HEK293 (cell line): Measurements from ENCODE around the gene SLIT1.

ENCODE experiments used
- CTCF ChIA-PET: fragments of 350-600 bp; formaldehyde crosslinking; extraction: SDS; loops from one replicate; lab custom pipeline; 2021; ENCODE audit warnings: antibody characterized with exemption; lab: Yijun Ruan, JAX
- POLR2A ChIA-PET: fragments of 300-600 bp; formaldehyde crosslinking; extraction: SDS; loops from one replicate; lab custom pipeline; 2020; ENCODE audit warnings: antibody characterized with exemption, inconsistent platforms; lab: Yijun Ruan, JAX
- H3K27ac ChIP-seq: fragments of 200-500 bp; sonication (Bioruptor generic); 2 replicates; pipeline ENCODE4 v1.5.1; 2014; ENCODE audit warnings: low read depth, low read length, control low read depth, inconsistent platforms; ENCODE audit errors: extremely low read depth
- H3K36me3 ChIP-seq, 2 experiments: fragments of 200-500 bp in 1 of 2; sonication (Bioruptor generic) in 1 of 2; 1 replicate in 1 of 2; 2 replicates in 1 of 2; pipeline ENCODE4 v1.5.1; 2014 to 2017; ENCODE audit warnings: inconsistent platforms in 2 of 2, low read length in 2 of 2; ENCODE audit not compliant: control insufficient read depth in 2 of 2, insufficient read depth in 1 of 2
- H3K4me1 ChIP-seq: fragments of 200-500 bp; sonication (Bioruptor generic); 2 replicates; pipeline ENCODE4 v1.5.1; 2014; ENCODE audit warnings: mild to moderate bottlenecking, low read length, inconsistent platforms; ENCODE audit not compliant: control insufficient read depth, insufficient read depth
- H3K4me3 ChIP-seq: 2 replicates; pipeline ENCODE4 v1.5.1; 2011; ENCODE audit warnings: low read depth, mild to moderate bottlenecking, control low read depth, low read length, moderate library complexity
- H3K9me3 ChIP-seq: fragments of 200-500 bp; sonication (Bioruptor generic); 2 replicates; pipeline ENCODE4 v1.5.1; 2014; ENCODE audit warnings: low read depth, low read length, inconsistent platforms; ENCODE audit not compliant: control insufficient read depth, insufficient read depth
- EGR2 ChIP-seq: fragments of 450-650 bp; formaldehyde crosslinking; IDR thresholded peaks from 2 replicates; pipeline ENCODE4 v1.5.1; 2016; ENCODE audit warnings: low read depth, missing biosample characterization, missing genetic modification characterization
- KLF9 ChIP-seq: fragments of 450-650 bp; formaldehyde crosslinking; IDR thresholded peaks from 2 replicates; pipeline ENCODE4 v1.5.1; 2016; ENCODE audit warnings: missing biosample characterization, missing genetic modification characterization, low read depth
- MZF1 ChIP-seq: fragments of 450-650 bp; formaldehyde crosslinking; IDR thresholded peaks from 2 replicates; pipeline ENCODE4 v1.5.1; 2017; ENCODE audit warnings: missing biosample characterization, missing genetic modification characterization, borderline replicate concordance
- SALL2 ChIP-seq: fragments of 450-650 bp; formaldehyde crosslinking; IDR thresholded peaks from 2 replicates; pipeline ENCODE4 v1.5.0; 2017; ENCODE audit warnings: missing biosample characterization, mild to moderate bottlenecking, missing genetic modification characterization, borderline replicate concordance
- ZBTB1 ChIP-seq: fragments of 450-650 bp; formaldehyde crosslinking; IDR thresholded peaks from 2 replicates; pipeline ENCODE4 v1.5.1; 2016; ENCODE audit warnings: missing biosample characterization, missing genetic modification characterization
- ZBTB17 ChIP-seq: fragments of 450-650 bp; formaldehyde crosslinking; IDR thresholded peaks from 2 replicates; pipeline ENCODE4 v1.5.1; 2016; ENCODE audit warnings: missing biosample characterization, missing genetic modification characterization
- ZNF223 ChIP-seq: fragments of 450-650 bp; formaldehyde crosslinking; IDR thresholded peaks from 2 replicates; pipeline ENCODE4 v1.5.1; 2016; ENCODE audit warnings: missing biosample characterization, missing genetic modification characterization
- ZNF404 ChIP-seq: fragments of 450-650 bp; formaldehyde crosslinking; IDR thresholded peaks from 2 replicates; pipeline ENCODE4 v1.5.1; 2017; ENCODE audit warnings: missing biosample characterization, missing genetic modification characterization
- ZNF510 ChIP-seq: fragments of 450-650 bp; formaldehyde crosslinking; IDR thresholded peaks from 2 replicates; pipeline ENCODE4 v1.5.1; 2018; ENCODE audit warnings: mild to moderate bottlenecking, missing genetic modification characterization, missing biosample characterization; ENCODE audit not compliant: insufficient replicate concordance
- ZNF558 ChIP-seq: fragments of 450-650 bp; formaldehyde crosslinking; IDR thresholded peaks from 2 replicates; pipeline ENCODE4 v1.5.1; 2016; ENCODE audit warnings: missing biosample characterization, missing genetic modification characterization
- ZSCAN23 ChIP-seq: fragments of 450-650 bp; formaldehyde crosslinking; IDR thresholded peaks from 2 replicates; pipeline ENCODE4 v1.5.1; 2016; ENCODE audit warnings: missing biosample characterization, missing genetic modification characterization
- ZSCAN30 ChIP-seq: fragments of 450-650 bp; IDR thresholded peaks from 2 replicates; pipeline ENCODE4 v1.5.1; 2018; ENCODE audit warnings: missing biosample characterization, mild to moderate bottlenecking, missing genetic modification characterization, moderate library complexity
- TF ChIP-seq, protein P1 (sequence below): fragments of 450-650 bp; formaldehyde crosslinking; IDR thresholded peaks from 2 replicates; pipeline ENCODE4 v1.5.1; 2017; ENCODE audit warnings: missing biosample characterization, missing genetic modification characterization
- TF ChIP-seq, protein P2 (sequence below): fragments of 450-650 bp; formaldehyde crosslinking; IDR thresholded peaks from 2 replicates; pipeline ENCODE4 v1.5.1; 2016; ENCODE audit warnings: missing biosample characterization, missing genetic modification characterization
- TF ChIP-seq, protein P3 (sequence below): fragments of 450-650 bp; formaldehyde crosslinking; IDR thresholded peaks from 2 replicates; pipeline ENCODE4 v1.5.1; 2016; ENCODE audit warnings: missing biosample characterization, missing genetic modification characterization

SLIT1 gene

DNA sequence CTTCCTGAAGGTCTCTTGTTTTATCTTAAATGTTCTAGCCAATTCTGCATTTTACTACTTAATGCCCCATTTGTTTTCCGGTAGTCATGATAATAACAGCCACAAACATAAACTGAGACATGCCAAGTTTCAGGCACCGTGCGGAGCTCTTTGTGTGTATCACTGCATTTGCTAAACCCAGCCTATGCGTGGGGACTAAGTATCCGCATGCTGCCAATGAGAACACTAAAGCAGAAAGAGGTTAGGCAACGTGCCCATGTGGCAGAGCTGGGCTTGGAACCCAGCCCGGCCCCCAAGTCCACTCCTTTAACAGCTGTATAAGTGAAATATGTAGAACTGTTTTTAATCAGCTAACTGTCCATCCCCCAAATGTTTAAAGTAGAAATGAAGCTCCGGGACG lies 54.1 kb downstream of the SLIT1 start (continued):
- TF ChIP-seq, protein P1, sequence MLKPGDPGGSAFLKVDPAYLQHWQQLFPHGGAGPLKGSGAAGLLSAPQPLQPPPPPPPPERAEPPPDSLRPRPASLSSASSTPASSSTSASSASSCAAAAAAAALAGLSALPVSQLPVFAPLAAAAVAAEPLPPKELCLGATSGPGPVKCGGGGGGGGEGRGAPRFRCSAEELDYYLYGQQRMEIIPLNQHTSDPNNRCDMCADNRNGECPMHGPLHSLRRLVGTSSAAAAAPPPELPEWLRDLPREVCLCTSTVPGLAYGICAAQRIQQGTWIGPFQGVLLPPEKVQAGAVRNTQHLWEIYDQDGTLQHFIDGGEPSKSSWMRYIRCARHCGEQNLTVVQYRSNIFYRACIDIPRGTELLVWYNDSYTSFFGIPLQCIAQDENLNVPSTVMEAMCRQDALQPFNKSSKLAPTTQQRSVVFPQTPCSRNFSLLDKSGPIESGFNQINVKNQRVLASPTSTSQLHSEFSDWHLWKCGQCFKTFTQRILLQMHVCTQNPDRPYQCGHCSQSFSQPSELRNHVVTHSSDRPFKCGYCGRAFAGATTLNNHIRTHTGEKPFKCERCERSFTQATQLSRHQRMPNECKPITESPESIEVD (tag by site-specific recombination), result no peak
- TF ChIP-seq ZNF223 (tag by site-specific recombination) (no peak), ZBTB1 (tag by site-specific recombination) (no peak), ZNF404 (tag by site-specific recombination) (no peak), MZF1 (tag by site-specific recombination) (no peak)
- TF ChIP-seq, protein P2, sequence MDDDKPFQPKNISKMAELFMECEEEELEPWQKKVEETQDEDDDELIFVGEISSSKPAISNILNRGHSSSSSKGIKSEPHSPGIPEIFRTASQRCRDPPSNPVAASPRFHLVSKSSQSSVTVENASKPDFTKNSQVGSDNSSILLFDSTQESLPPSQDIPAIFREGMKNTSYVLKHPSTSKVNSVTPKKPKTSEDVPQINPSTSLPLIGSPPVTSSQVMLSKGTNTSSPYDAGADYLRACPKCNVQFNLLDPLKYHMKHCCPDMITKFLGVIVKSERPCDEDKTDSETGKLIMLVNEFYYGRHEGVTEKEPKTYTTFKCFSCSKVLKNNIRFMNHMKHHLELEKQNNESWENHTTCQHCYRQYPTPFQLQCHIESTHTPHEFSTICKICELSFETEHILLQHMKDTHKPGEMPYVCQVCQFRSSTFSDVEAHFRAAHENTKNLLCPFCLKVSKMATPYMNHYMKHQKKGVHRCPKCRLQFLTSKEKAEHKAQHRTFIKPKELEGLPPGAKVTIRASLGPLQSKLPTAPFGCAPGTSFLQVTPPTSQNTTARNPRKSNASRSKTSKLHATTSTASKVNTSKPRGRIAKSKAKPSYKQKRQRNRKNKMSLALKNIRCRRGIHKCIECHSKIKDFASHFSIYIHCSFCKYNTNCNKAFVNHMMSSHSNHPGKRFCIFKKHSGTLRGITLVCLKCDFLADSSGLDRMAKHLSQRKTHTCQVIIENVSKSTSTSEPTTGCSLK (tag by site-specific recombination), result no peak

DNA sequence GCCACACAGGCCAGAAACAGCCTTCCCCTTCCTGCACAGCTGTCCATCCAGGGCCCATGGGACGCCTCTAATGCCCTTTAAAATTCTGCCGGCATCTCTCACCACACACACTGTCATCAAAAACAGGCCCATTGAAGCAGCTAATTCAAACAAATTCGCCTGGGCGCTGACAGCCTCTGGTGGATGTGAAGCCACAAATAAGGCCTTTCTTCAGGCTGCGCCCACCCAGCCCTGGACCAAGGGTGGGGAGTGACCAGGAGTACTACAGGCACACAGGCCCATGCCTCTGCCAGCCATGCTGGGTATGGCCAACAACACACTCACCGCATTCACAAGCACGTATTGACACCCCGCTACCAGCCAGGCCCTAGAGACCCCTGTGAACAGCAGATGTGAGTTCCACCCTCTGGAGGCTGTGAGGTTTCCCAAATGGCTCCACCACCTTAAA lies 54.6 kb downstream of the SLIT1 start:
- TF ChIP-seq SALL2 (tag by site-specific recombination), result no peak
- TF ChIP-seq ZSCAN23 (tag by site-specific recombination), result no peak
- Histone ChIP-seq H3K4me1 (no peaks in the 10 kb centered on the region), H3K9me3 (no peaks in the 10 kb centered on the region), H3K27ac (no peak overlapping the region), H3K4me3 (no peak overlapping the region), H3K36me3 (no peaks in the 10 kb centered on the region)
- POLR2A ChIA-PET, result no interaction called here
- CTCF ChIA-PET, result interaction anchor here (0.6 kb wide), 1 partner anchor 64 kb away, joined by 3 read pairs; no protein-coding TSS in a partner anchor

DNA sequence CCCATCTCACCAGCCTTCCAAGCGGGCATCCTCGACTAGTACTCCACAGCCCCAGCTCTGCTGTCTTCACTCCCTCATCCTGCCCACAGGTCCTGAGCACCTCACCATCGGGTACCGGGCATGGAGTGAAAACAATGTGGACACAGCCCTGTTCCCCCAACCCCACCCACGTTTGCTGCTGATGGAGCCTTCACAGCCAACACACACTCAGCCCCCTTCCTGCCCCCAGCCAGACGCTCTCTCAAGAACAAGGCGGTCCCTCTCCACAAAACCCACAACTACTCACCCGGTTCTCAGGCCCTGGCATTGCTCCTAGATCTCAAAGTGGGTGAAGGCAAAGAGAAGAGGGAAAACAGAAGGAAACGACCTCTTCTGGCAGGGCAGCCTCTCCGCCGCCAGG lies 56.1 kb downstream of the SLIT1 start:
- TF ChIP-seq ZNF558 (tag by site-specific recombination) (no peak), EGR2 (tag by site-specific recombination) (0 out of 2 replicates have a peak, but pooled peaks have one; percentile 16), ZSCAN30 (tag by site-specific recombination) (no peak)
- TF ChIP-seq, all 188 proteins: peak for 1
- ChIA-PET POLR2A (no interaction called here), CTCF (interaction anchor here (1.0 kb wide), 1 partner anchor 13 kb away, joined by 3 read pairs; no protein-coding TSS in a partner anchor)
- Histone ChIP-seq H3K27ac (no peak overlapping the region), H3K36me3 (no peaks in the 10 kb centered on the region), H3K9me3 (no peaks in the 10 kb centered on the region), H3K4me3 (no peak overlapping the region), H3K4me1 (no peaks in the 10 kb centered on the region)

DNA sequence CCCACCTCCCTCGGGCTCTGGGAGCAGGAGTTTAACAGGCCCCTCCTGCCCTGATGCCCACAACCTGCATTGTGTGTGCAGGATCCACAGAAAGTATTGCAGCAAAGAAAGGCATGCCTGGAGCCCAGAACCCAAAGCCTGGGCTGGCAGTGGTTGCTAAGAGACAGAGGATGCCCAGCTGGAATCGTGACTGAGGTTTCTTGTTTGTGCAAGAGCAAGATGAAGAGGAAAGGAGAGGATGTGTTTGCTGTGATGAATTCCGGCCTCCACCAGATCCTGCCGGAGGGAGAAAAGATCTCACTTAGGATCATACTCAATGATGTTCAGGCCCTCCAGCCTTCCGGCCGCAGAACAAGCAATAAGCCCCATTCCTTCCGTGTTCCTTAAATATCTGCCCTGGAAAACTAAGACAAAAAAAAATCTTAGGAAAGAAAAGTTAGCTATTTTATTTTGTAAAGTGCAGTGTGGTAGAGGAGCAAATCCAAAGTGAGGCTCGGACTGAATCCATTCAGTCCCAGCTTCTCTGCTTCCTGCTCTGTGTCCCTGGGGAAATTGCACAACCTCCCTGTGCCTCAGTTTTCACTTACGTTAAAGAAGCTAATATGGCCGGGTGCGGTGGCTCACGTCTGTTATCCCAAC lies 57.1 kb downstream of the SLIT1 start:
- H3K4me3 ChIP-seq, result no peak overlapping the region
- ChIA-PET CTCF (interaction anchor here (1.0 to 1.2 kb wide), 3 partner anchors 12 to 82 kb away, joined by 3 to 4 read pairs (median 3); no protein-coding TSS in a partner anchor), POLR2A (no interaction called here)
- no peaks in the 10 kb centered on the region for H3K36me3 ChIP-seq
- H3K9me3 ChIP-seq, result no peaks in the 10 kb centered on the region
- no peaks in the 10 kb centered on the region for H3K4me1 ChIP-seq
- TF ChIP-seq, protein P3, sequence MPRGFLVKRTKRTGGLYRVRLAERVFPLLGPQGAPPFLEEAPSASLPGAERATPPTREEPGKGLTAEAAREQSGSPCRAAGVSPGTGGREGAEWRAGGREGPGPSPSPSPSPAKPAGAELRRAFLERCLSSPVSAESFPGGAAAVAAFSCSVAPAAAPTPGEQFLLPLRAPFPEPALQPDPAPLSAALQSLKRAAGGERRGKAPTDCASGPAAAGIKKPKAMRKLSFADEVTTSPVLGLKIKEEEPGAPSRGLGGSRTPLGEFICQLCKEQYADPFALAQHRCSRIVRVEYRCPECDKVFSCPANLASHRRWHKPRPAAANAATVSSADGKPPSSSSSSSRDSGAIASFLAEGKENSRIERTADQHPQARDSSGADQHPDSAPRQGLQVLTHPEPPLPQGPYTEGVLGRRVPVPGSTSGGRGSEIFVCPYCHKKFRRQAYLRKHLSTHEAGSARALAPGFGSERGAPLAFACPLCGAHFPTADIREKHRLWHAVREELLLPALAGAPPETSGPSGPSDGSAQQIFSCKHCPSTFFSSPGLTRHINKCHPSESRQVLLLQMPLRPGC (tag by site-specific recombination), result no peak
- peak; percentile 32; the same call in 1 of the 2 replicates for TF ChIP-seq ZBTB17
- TF ChIP-seq KLF9 (tag by site-specific recombination), result no peak
- TF ChIP-seq ZNF510 (tag by site-specific recombination), result no peak
- no peak overlapping the region for H3K27ac ChIP-seq
